ENCODE measurements around the gene RFC3. TPM values are rescaled to one million over a fixed set of nuclear protein-coding genes. Genes with fewer than 3 reads are reported as not detected.
A peak's percentile ranks its signal among the peaks of the same experiment; 100 is the strongest.

Gene RFC3
- total and polyA plus RNA-seq, 2 of the 13 experiments (the other 11 are each of a cell fraction or from before 2014, with no cell fraction given): 16.0 to 55.7 TPM

GRCh38 chr13:33884531-33885220 lies 66.7 kb downstream of the RFC3 start (continued):
- TF ChIP-seq, protein P1, sequence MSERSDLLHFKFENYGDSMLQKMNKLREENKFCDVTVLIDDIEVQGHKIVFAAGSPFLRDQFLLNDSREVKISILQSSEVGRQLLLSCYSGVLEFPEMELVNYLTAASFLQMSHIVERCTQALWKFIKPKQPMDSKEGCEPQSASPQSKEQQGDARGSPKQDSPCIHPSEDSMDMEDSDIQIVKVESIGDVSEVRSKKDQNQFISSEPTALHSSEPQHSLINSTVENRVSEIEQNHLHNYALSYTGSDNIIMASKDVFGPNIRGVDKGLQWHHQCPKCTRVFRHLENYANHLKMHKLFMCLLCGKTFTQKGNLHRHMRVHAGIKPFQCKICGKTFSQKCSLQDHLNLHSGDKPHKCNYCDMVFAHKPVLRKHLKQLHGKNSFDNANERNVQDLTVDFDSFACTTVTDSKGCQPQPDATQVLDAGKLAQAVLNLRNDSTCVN (CRISPR knock-in tag; IDR thresholded peaks at IDR 0.05; ENCODE audit: borderline replicate concordance): no peak
- TF ChIP-seq ZBTB3 (CRISPR knock-in tag; IDR thresholded peaks at IDR 0.05; ENCODE audit: borderline replicate concordance, low read depth) (no peak), MED8 (CRISPR knock-in tag; IDR thresholded peaks at IDR 0.05; ENCODE audit: insufficient replicate concordance) (no peak), PRDM4 (CRISPR knock-in tag; IDR thresholded peaks at IDR 0.05; ENCODE audit: borderline replicate concordance) (no peak), ZNF276 (CRISPR knock-in tag; IDR thresholded peaks at IDR 0.05; ENCODE audit: low read depth) (no peak), ZBTB38 (CRISPR knock-in tag; IDR thresholded peaks at IDR 0.05) (no peak), HNF4G (IDR thresholded peaks at IDR 0.05; ENCODE audit: borderline replicate concordance, low read depth, low read length) (peak; percentile 57), HNF4G (CRISPR knock-in tag; IDR thresholded peaks at IDR 0.05; ENCODE audit: borderline replicate concordance, low read depth) (no peak), ZNF292 (CRISPR knock-in tag; IDR thresholded peaks at IDR 0.05; ENCODE audit: borderline replicate concordance, low read depth) (peak; percentile 62; the same call in 1 of the 2 replicates), TCF7 (IDR thresholded peaks at IDR 0.05; ENCODE audit: low read depth) (0 out of 2 replicates have a peak, but pooled peaks have one; percentile 22), DZIP1 (CRISPR knock-in tag; IDR thresholded peaks at IDR 0.05) (no peak), ZNF724P (CRISPR knock-in tag; IDR thresholded peaks at IDR 0.05; ENCODE audit: borderline replicate concordance) (no peak), LRRFIP1 (CRISPR knock-in tag; conservative IDR thresholded peaks at IDR 0.05) (no peak), EP300 (IDR thresholded peaks at IDR 0.05; ENCODE audit: low read depth in 2 of 2, low read length in 2 of 2) (peak in 1 of 2 experiments; percentile 28; a peak in 1 of 4 replicates), EP300 (CRISPR knock-in tag; IDR thresholded peaks at IDR 0.05; ENCODE audit: borderline replicate concordance) (no peak)
- TF ChIP-seq, protein P2, sequence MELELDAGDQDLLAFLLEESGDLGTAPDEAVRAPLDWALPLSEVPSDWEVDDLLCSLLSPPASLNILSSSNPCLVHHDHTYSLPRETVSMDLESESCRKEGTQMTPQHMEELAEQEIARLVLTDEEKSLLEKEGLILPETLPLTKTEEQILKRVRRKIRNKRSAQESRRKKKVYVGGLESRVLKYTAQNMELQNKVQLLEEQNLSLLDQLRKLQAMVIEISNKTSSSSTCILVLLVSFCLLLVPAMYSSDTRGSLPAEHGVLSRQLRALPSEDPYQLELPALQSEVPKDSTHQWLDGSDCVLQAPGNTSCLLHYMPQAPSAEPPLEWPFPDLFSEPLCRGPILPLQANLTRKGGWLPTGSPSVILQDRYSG (CRISPR knock-in tag; IDR thresholded peaks at IDR 0.05): no peak
